HCT116 (cell line): ENCODE results near the gene TRIOBP.
A peak's percentile ranks its signal among the peaks of the same experiment; 100 is the strongest.

Experiments used
- ATF3 ChIP-seq: IDR thresholded peaks from 2 replicates; pipeline ENCODE4 v1.6.1; 2012
- CEBPB ChIP-seq: IDR thresholded peaks from 2 replicates; pipeline ENCODE4 v1.6.1; 2012; ENCODE audit warnings: low read depth
- CTCF ChIP-seq, 3 experiments: fragments of 200-600 bp in 1 of 3; sonication (generic) in 1 of 3; IDR thresholded peaks in 2 of 3; conservative IDR thresholded peaks in 1 of 3; 2 replicates each; pipeline ENCODE4 v1.5.1; 2012 to 2017; ENCODE audit warnings: low read depth in 2 of 3, low read length in 2 of 3, antibody characterized with exemption in 1 of 3, borderline replicate concordance in 1 of 3, control low read depth in 1 of 3, mild to moderate bottlenecking in 1 of 3, mixed read lengths in 1 of 3, mixed run types in 1 of 3, moderate library complexity in 1 of 3; ENCODE audit not compliant: insufficient read depth in 1 of 3
- EZH2 ChIP-seq: fragments of 200-600 bp; sonication (generic); IDR thresholded peaks from 2 replicates; pipeline ENCODE4 v1.6.1; 2017; ENCODE audit warnings: antibody characterized with exemption, mixed run types
- EZH2phosphoT487 ChIP-seq: fragments of 200-600 bp; IDR thresholded peaks from 2 replicates; pipeline ENCODE4 v1.6.1; 2018; ENCODE audit warnings: antibody characterized with exemption, borderline replicate concordance
- MAX ChIP-seq: IDR thresholded peaks from 2 replicates; pipeline ENCODE4 v1.6.1; 2012
- POLR2A ChIP-seq: IDR thresholded peaks from 2 replicates; pipeline ENCODE4 v1.7.0; 2011; ENCODE audit warnings: borderline replicate concordance; ENCODE audit not compliant: insufficient read depth, insufficient read length; ENCODE audit errors: extremely low read depth
- POLR2AphosphoS5 ChIP-seq: IDR thresholded peaks from 2 replicates; pipeline ENCODE4 v1.6.1; 2011; ENCODE audit warnings: mild to moderate bottlenecking, low read depth, low read length, moderate library complexity
- REST ChIP-seq: IDR thresholded peaks from 2 replicates; pipeline ENCODE4 v1.6.1; 2012; ENCODE audit warnings: low read depth
- SRF ChIP-seq: IDR thresholded peaks from 2 replicates; pipeline ENCODE4 v1.6.1; 2012; ENCODE audit warnings: low read depth
- YY1 ChIP-seq: IDR thresholded peaks from 2 replicates; pipeline ENCODE4 v1.6.1; 2011; ENCODE audit warnings: low read length, low read depth, moderate library complexity, mild to moderate bottlenecking; ENCODE audit not compliant: insufficient replicate concordance; ENCODE audit errors: extremely low read depth
- ZBTB33 ChIP-seq: IDR thresholded peaks from 2 replicates; pipeline ENCODE4 v1.6.1; 2011; ENCODE audit warnings: mild to moderate bottlenecking, low read length, moderate library complexity; ENCODE audit not compliant: insufficient replicate concordance; ENCODE audit errors: extremely low read depth

- TF ChIP-seq MAX (no peak), SRF (no peak), YY1 (no peak), ATF3 (no peak), CTCF (IDR thresholded peaks at IDR 0.05 in 2 of 3, conservative IDR thresholded peaks at IDR 0.05 in 1 of 3; ENCODE audit: borderline replicate concordance in 1 of 3, insufficient read depth in 1 of 3, low read depth in 2 of 3, low read length in 2 of 3) (no peak), POLR2A (no peak), POLR2AphosphoS5 (no peak), CEBPB (no peak), EZH2phosphoT487 (no peak), EZH2 (no peak), REST (no peak), ZBTB33 (peak; percentile 79)
Measured at GRCh38 chr22:37802310-37803194, 105.7 kb downstream of the TRIOBP start.
